ENCODE data around the gene ARFGAP2.

DNA sequence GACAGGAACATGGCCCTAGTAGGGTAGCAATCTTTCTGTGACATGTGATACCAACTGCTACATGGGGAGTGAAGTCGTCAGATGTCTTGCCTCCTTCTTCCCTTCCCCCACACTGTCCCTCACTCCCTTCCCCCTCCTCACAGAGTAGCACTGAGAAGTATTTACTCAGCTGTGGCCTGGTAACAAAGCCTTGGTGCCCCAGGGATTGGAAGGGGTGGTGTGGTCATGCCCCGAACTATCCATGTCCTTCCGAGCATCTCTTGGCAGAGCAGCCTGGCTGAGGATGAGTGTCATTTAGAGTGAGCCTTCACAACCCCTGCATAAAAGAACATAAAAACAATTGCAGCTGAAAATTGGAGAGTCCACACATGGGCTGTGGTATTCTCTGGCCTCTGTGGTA lies 46.1 kb downstream of the ARFGAP2 start:
- TF ChIP-seq, protein P1, sequence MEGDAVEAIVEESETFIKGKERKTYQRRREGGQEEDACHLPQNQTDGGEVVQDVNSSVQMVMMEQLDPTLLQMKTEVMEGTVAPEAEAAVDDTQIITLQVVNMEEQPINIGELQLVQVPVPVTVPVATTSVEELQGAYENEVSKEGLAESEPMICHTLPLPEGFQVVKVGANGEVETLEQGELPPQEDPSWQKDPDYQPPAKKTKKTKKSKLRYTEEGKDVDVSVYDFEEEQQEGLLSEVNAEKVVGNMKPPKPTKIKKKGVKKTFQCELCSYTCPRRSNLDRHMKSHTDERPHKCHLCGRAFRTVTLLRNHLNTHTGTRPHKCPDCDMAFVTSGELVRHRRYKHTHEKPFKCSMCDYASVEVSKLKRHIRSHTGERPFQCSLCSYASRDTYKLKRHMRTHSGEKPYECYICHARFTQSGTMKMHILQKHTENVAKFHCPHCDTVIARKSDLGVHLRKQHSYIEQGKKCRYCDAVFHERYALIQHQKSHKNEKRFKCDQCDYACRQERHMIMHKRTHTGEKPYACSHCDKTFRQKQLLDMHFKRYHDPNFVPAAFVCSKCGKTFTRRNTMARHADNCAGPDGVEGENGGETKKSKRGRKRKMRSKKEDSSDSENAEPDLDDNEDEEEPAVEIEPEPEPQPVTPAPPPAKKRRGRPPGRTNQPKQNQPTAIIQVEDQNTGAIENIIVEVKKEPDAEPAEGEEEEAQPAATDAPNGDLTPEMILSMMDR (conservative IDR thresholded peaks at IDR 0.05; ENCODE audit: low read length): no peak
- no peak for TF ChIP-seq EZH2phosphoT487 (IDR thresholded peaks at IDR 0.05; ENCODE audit: borderline replicate concordance)

All from Loucy (cell line).